SK-N-SH treated with all-trans-retinoic acid at 6 μM for 48 hours (cell line): Measurements from ENCODE around the gene ID2.

Experiments
- ATAC-seq: fragments of 200-7000 bp; cut with Tn5 transposase; 3 replicates; pipeline ENCODE4 v1.9.1; 2020; ENCODE audit warnings: mild to moderate bottlenecking, moderate library complexity
- CSDC2 ChIP-seq: fragments of 250-450 bp; sonication (Bioruptor Pico); IDR thresholded peaks from 2 replicates; pipeline ENCODE4 v1.5.0; 2020; ENCODE audit warnings: mild to moderate bottlenecking, moderate library complexity
- GLIS3 ChIP-seq: fragments of 250-450 bp; sonication (Bioruptor Pico); IDR thresholded peaks from 2 replicates; pipeline ENCODE4 v1.5.0; 2020; ENCODE audit warnings: mild to moderate bottlenecking, moderate library complexity
- ISL1 ChIP-seq: fragments of 250-450 bp; sonication (Bioruptor Pico); IDR thresholded peaks from 2 replicates; pipeline ENCODE4 v2.1.2; 2022; ENCODE audit warnings: mild to moderate bottlenecking, moderate library complexity
- OSR1 ChIP-seq: fragments of 250-450 bp; sonication (Bioruptor Pico); IDR thresholded peaks from 2 replicates; pipeline ENCODE4 v1.8.0; 2022; ENCODE audit warnings: moderate library complexity, mild to moderate bottlenecking, inconsistent platforms
- PATZ1 ChIP-seq: fragments of 250-450 bp; sonication (Bioruptor Pico); IDR thresholded peaks from 2 replicates; pipeline ENCODE4 v1.8.0; 2020; ENCODE audit warnings: mild to moderate bottlenecking, moderate library complexity, borderline replicate concordance
- RARB ChIP-seq: fragments of 250-450 bp; sonication (Bioruptor Pico); IDR thresholded peaks from 2 replicates; pipeline ENCODE4 v1.8.0; 2021; ENCODE audit warnings: mild to moderate bottlenecking, moderate library complexity
- SNAI2 ChIP-seq: fragments of 250-450 bp; sonication (Bioruptor Pico); IDR thresholded peaks from 2 replicates; pipeline ENCODE4 v1.5.0; 2020; ENCODE audit warnings: mild to moderate bottlenecking, moderate library complexity
- TCF4 ChIP-seq: fragments of 250-450 bp; sonication (Bioruptor Pico); IDR thresholded peaks from 2 replicates; pipeline ENCODE4 v1.8.0; 2021; ENCODE audit warnings: mild to moderate bottlenecking, moderate library complexity, borderline replicate concordance
- TOX ChIP-seq: fragments of 250-450 bp; sonication (Bioruptor Pico); IDR thresholded peaks from 2 replicates; pipeline ENCODE4 v1.8.0; 2021; ENCODE audit warnings: mild to moderate bottlenecking, moderate library complexity, borderline replicate concordance
- TSHZ2 ChIP-seq: fragments of 250-450 bp; sonication (Bioruptor Pico); IDR thresholded peaks from 2 replicates; pipeline ENCODE4 v1.5.0; 2020; ENCODE audit warnings: mild to moderate bottlenecking, moderate library complexity
- ZC3H10 ChIP-seq: fragments of 250-450 bp; sonication (Bioruptor Pico); IDR thresholded peaks from 2 replicates; pipeline ENCODE4 v1.5.1; 2021; ENCODE audit warnings: mild to moderate bottlenecking, moderate library complexity
- ZFP3 ChIP-seq: fragments of 250-450 bp; sonication (Bioruptor Pico); IDR thresholded peaks from 2 replicates; pipeline ENCODE4 v1.5.0; 2020; ENCODE audit warnings: mild to moderate bottlenecking, moderate library complexity
- ZFP30 ChIP-seq: fragments of 450-650 bp; formaldehyde crosslinking; IDR thresholded peaks from 2 replicates; pipeline ENCODE4 v1.5.0; 2022; ENCODE audit warnings: mild to moderate bottlenecking, moderate library complexity
- ZNF565 ChIP-seq: fragments of 450-650 bp; formaldehyde crosslinking; conservative IDR thresholded peaks from 2 replicates; pipeline ENCODE4 v1.5.0; 2020; ENCODE audit warnings: low read depth, mild to moderate bottlenecking, moderate library complexity
- ZNF70 ChIP-seq: fragments of 450-650 bp; formaldehyde crosslinking; IDR thresholded peaks from 2 replicates; pipeline ENCODE4 v1.5.0; 2020; ENCODE audit warnings: mild to moderate bottlenecking, moderate library complexity
- ZNF8 ChIP-seq: fragments of 450-650 bp; formaldehyde crosslinking; IDR thresholded peaks from 2 replicates; pipeline ENCODE4 v1.5.0; 2020; ENCODE audit warnings: mild to moderate bottlenecking, moderate library complexity
- TF ChIP-seq, protein P1 (sequence below): fragments of 250-450 bp; sonication (Bioruptor Pico); IDR thresholded peaks from 2 replicates; pipeline ENCODE4 v1.5.1; 2021; ENCODE audit warnings: mild to moderate bottlenecking, moderate library complexity

ID2 gene

GRCh38 chr2:8685697-8686358 lies 4.0 kb downstream of the ID2 start:
- ATAC-seq: peak; percentile 44
- no peak for TF ChIP-seq PATZ1
- 0 out of 2 replicates have a peak, but pooled peaks have one; percentile 7 for TF ChIP-seq ISL1 (CRISPR knock-in tag)

GRCh38 chr2:8691859-8692437 lies 10.1 kb downstream of the ID2 start:
- no peak for ATAC-seq
- TF ChIP-seq CSDC2 (CRISPR knock-in tag) (no peak), SNAI2 (CRISPR knock-in tag) (no peak), TOX (CRISPR knock-in tag) (no peak), ZNF70 (CRISPR knock-in tag) (no peak)

- ATAC-seq: peak; percentile 48
- TF ChIP-seq ZC3H10 (no peak), ZNF8 (CRISPR knock-in tag) (no peak), ZFP30 (CRISPR knock-in tag) (no peak)
Measured at GRCh38 chr2:8692783-8693156, 10.9 kb downstream of the ID2 start.

DNA sequence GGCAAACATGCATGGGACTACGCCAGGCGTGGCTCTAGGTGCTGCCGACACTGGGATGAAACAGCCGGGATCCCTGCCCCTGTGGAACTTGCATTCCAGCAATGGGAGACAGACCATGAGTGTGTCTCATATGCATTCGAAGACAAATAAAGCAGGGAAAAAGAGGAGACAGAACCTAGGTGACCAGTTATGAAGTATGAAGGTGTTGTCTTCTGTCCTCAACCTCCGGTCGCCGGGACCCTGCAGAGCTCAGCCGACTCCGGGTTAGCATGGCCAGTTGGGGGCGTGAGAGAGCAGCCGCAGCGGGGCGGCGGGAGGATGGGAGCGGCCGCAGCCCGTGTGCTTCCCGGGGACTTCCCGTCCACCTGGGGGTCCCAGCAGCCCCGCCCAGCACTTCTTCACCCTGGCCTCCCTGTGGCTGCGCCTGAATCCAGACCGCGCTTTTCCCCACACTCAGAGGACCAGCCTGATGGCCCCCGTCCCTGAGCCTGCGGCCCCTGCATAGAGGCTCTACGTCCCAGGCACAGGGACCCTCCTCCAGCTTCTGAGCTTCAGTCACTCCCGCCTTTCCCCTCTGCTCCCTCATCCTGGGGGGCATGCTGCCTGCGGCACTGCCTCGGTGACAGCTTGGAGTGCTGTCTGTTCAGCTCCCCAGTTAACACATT lies 11.4 kb downstream of the ID2 start:
- ATAC-seq: peak; percentile 91
- TF ChIP-seq TOX (CRISPR knock-in tag) (no peak), ZFP3 (CRISPR knock-in tag) (no peak), CSDC2 (CRISPR knock-in tag) (no peak), ZFP30 (CRISPR knock-in tag) (no peak), ZNF70 (CRISPR knock-in tag) (no peak)
- TF ChIP-seq, protein P1, sequence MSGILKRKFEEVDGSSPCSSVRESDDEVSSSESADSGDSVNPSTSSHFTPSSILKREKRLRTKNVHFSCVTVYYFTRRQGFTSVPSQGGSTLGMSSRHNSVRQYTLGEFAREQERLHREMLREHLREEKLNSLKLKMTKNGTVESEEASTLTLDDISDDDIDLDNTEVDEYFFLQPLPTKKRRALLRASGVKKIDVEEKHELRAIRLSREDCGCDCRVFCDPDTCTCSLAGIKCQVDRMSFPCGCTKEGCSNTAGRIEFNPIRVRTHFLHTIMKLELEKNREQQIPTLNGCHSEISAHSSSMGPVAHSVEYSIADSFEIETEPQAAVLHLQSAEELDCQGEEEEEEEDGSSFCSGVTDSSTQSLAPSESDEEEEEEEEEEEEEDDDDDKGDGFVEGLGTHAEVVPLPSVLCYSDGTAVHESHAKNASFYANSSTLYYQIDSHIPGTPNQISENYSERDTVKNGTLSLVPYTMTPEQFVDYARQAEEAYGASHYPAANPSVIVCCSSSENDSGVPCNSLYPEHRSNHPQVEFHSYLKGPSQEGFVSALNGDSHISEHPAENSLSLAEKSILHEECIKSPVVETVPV: no peak
- TF ChIP-seq, all 23 proteins: peak for 0

DNA sequence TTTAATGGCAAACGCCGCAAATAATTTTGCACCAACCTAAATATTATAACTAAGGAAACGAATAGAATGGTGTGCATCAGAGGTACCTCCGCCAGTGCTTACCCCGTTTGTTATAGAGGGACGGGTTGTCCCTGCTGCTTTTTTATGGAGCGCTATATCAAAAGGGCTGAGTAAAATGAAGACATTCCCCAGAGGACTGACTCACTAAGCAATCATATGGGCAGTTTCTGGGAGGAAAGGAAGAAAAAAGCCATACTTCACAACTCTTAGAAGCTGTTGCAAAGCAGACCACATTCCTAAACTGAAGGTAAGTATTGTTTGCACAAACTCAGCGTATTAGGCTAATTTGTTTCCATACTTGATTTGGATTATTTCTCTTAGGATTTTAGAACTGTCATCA lies 12.9 kb downstream of the ID2 start:
- TF ChIP-seq SNAI2 (CRISPR knock-in tag) (no peak), ISL1 (CRISPR knock-in tag) (0 out of 2 replicates have a peak, but pooled peaks have one; percentile 15)
- 0 out of 3 replicates have a peak, but pooled peaks have one; percentile 11 for ATAC-seq

GRCh38 chr2:8697190-8697589 lies 15.3 kb downstream of the ID2 start:
- no peak for ATAC-seq

More at GRCh38 chr2:8697190-8697589, 15.3 kb downstream of the ID2 start:
- TF ChIP-seq ZNF565 (CRISPR knock-in tag) (no peak), RARB (no peak), GLIS3 (CRISPR knock-in tag) (no peak), TCF4 (CRISPR knock-in tag) (no peak), SNAI2 (CRISPR knock-in tag) (no peak), TSHZ2 (CRISPR knock-in tag) (no peak), OSR1 (CRISPR knock-in tag) (no peak), TOX (CRISPR knock-in tag) (no peak), ZNF70 (CRISPR knock-in tag) (no peak), ZNF8 (CRISPR knock-in tag) (no peak)
- TF ChIP-seq, protein P1: no peak
